HEK293 (cell line): ENCODE data around the gene TSEN2.

Experiments
- CTCF ChIA-PET: fragments of 350-600 bp; formaldehyde crosslinking; extraction: SDS; loops from one replicate; lab custom pipeline; 2021; ENCODE audit warnings: antibody characterized with exemption; lab: Yijun Ruan, JAX
- POLR2A ChIA-PET: fragments of 300-600 bp; formaldehyde crosslinking; extraction: SDS; loops from one replicate; lab custom pipeline; 2020; ENCODE audit warnings: antibody characterized with exemption, inconsistent platforms; lab: Yijun Ruan, JAX
- H3K27ac ChIP-seq: fragments of 200-500 bp; sonication (Bioruptor generic); 2 replicates; pipeline ENCODE4 v1.5.1; 2014; ENCODE audit warnings: low read depth, low read length, control low read depth, inconsistent platforms; ENCODE audit errors: extremely low read depth
- H3K36me3 ChIP-seq, 2 experiments: fragments of 200-500 bp in 1 of 2; sonication (Bioruptor generic) in 1 of 2; 1 replicate in 1 of 2; 2 replicates in 1 of 2; pipeline ENCODE4 v1.5.1; 2014 to 2017; ENCODE audit warnings: inconsistent platforms in 2 of 2, low read length in 2 of 2; ENCODE audit not compliant: control insufficient read depth in 2 of 2, insufficient read depth in 1 of 2
- H3K4me1 ChIP-seq: fragments of 200-500 bp; sonication (Bioruptor generic); 2 replicates; pipeline ENCODE4 v1.5.1; 2014; ENCODE audit warnings: mild to moderate bottlenecking, low read length, inconsistent platforms; ENCODE audit not compliant: control insufficient read depth, insufficient read depth
- H3K4me3 ChIP-seq: 2 replicates; pipeline ENCODE4 v1.5.1; 2011; ENCODE audit warnings: low read depth, mild to moderate bottlenecking, control low read depth, low read length, moderate library complexity
- H3K9me3 ChIP-seq: fragments of 200-500 bp; sonication (Bioruptor generic); 2 replicates; pipeline ENCODE4 v1.5.1; 2014; ENCODE audit warnings: low read depth, low read length, inconsistent platforms; ENCODE audit not compliant: control insufficient read depth, insufficient read depth
- BCL6B ChIP-seq: fragments of 450-650 bp; formaldehyde crosslinking; IDR thresholded peaks from 2 replicates; pipeline ENCODE4 v1.5.1; 2017; ENCODE audit warnings: missing biosample characterization, missing genetic modification characterization
- IKZF3 ChIP-seq: fragments of 450-650 bp; IDR thresholded peaks from 2 replicates; pipeline ENCODE4 v1.5.0; 2018; ENCODE audit warnings: missing biosample characterization, mild to moderate bottlenecking, missing genetic modification characterization, moderate library complexity
- KLF1 ChIP-seq: fragments of 450-650 bp; formaldehyde crosslinking; IDR thresholded peaks from 2 replicates; pipeline ENCODE4 v1.5.1; 2016; ENCODE audit warnings: missing biosample characterization, missing genetic modification characterization
- KLF10 ChIP-seq: fragments of 450-650 bp; IDR thresholded peaks from 2 replicates; pipeline ENCODE4 v1.5.1; 2018; ENCODE audit warnings: missing biosample characterization, mild to moderate bottlenecking, missing genetic modification characterization
- MEIS1 ChIP-seq: sonication (generic); formaldehyde crosslinking; IDR thresholded peaks from 2 replicates; pipeline ENCODE4 v1.8.1; 2022; ENCODE audit warnings: missing genetic modification reagents, mild to moderate bottlenecking, borderline replicate concordance
- PRDM1 ChIP-seq: fragments of 450-650 bp; formaldehyde crosslinking; IDR thresholded peaks from 2 replicates; pipeline ENCODE4; 2016; ENCODE audit warnings: missing biosample characterization, missing genetic modification characterization
- RBAK ChIP-seq: fragments of 450-650 bp; formaldehyde crosslinking; IDR thresholded peaks from 2 replicates; pipeline ENCODE4 v1.5.1; 2016; ENCODE audit warnings: missing biosample characterization, missing genetic modification characterization
- SETDB1 ChIP-seq: IDR thresholded peaks from one replicate; pipeline ENCODE4 v1.6.1; 2017; ENCODE audit warnings: mild to moderate bottlenecking, low read length, moderate library complexity, mixed read lengths; ENCODE audit not compliant: insufficient read length
- SP7 ChIP-seq: fragments of 450-650 bp; formaldehyde crosslinking; IDR thresholded peaks from 2 replicates; pipeline ENCODE4 v1.5.1; 2016; ENCODE audit warnings: missing biosample characterization, missing genetic modification characterization
- TRIM28 ChIP-seq: IDR thresholded peaks from 2 replicates; pipeline ENCODE4 v1.6.1; 2011; ENCODE audit warnings: low read length, control low read depth, borderline replicate concordance
- ZBTB11 ChIP-seq: fragments of 450-650 bp; formaldehyde crosslinking; conservative IDR thresholded peaks from 2 replicates; pipeline ENCODE4 v1.5.1; 2016; ENCODE audit warnings: low read depth, missing biosample characterization, missing genetic modification characterization
- ZNF157 ChIP-seq: fragments of 450-650 bp; formaldehyde crosslinking; IDR thresholded peaks from 2 replicates; pipeline ENCODE4 v1.5.1; 2016; ENCODE audit warnings: missing biosample characterization, missing genetic modification characterization
- ZNF23 ChIP-seq: fragments of 450-650 bp; formaldehyde crosslinking; IDR thresholded peaks from 2 replicates; pipeline ENCODE4 v1.5.1; 2016; ENCODE audit warnings: missing biosample characterization, missing genetic modification characterization, borderline replicate concordance
- ZNF274 ChIP-seq, 2 experiments: fragments of 200-500 bp in 1 of 2; fragments of 450-650 bp in 1 of 2; sonication (Bioruptor generic) in 1 of 2; formaldehyde crosslinking in 1 of 2; IDR thresholded peaks; 2 replicates each; pipeline versions ENCODE4 v1.5.1 to v1.6.1; 2014 to 2016; ENCODE audit warnings: borderline replicate concordance in 1 of 2, inconsistent platforms in 1 of 2, low read length in 1 of 2, missing biosample characterization in 1 of 2, missing genetic modification characterization in 1 of 2
- ZNF324 ChIP-seq: fragments of 450-650 bp; formaldehyde crosslinking; IDR thresholded peaks from 2 replicates; pipeline ENCODE4 v1.5.1; 2016; ENCODE audit warnings: missing biosample characterization, missing genetic modification characterization
- ZNF398 ChIP-seq: fragments of 450-650 bp; formaldehyde crosslinking; IDR thresholded peaks from 2 replicates; pipeline ENCODE4 v1.5.1; 2017; ENCODE audit warnings: missing biosample characterization, missing genetic modification characterization
- ZNF423 ChIP-seq: fragments of 450-650 bp; formaldehyde crosslinking; IDR thresholded peaks from 2 replicates; pipeline ENCODE4 v1.5.1; 2016; ENCODE audit warnings: missing biosample characterization, missing genetic modification characterization
- ZNF473 ChIP-seq: fragments of 450-650 bp; formaldehyde crosslinking; IDR thresholded peaks from 2 replicates; pipeline ENCODE4 v1.5.1; 2017; ENCODE audit warnings: missing biosample characterization, missing genetic modification characterization
- ZNF621 ChIP-seq: fragments of 450-650 bp; formaldehyde crosslinking; IDR thresholded peaks from 2 replicates; pipeline ENCODE4 v1.5.1; 2017; ENCODE audit warnings: missing biosample characterization, missing genetic modification characterization
- ZNF777 ChIP-seq: fragments of 450-650 bp; formaldehyde crosslinking; IDR thresholded peaks from 2 replicates; pipeline ENCODE4 v1.5.1; 2017; ENCODE audit warnings: missing biosample characterization, missing genetic modification characterization, borderline replicate concordance
- TF ChIP-seq, protein P1 (sequence below): sonication (generic); formaldehyde crosslinking; IDR thresholded peaks from 2 replicates; pipeline ENCODE4 v1.8.1; 2022; ENCODE audit warnings: mild to moderate bottlenecking, moderate library complexity, missing genetic modification reagents

TSEN2 gene

DNA sequence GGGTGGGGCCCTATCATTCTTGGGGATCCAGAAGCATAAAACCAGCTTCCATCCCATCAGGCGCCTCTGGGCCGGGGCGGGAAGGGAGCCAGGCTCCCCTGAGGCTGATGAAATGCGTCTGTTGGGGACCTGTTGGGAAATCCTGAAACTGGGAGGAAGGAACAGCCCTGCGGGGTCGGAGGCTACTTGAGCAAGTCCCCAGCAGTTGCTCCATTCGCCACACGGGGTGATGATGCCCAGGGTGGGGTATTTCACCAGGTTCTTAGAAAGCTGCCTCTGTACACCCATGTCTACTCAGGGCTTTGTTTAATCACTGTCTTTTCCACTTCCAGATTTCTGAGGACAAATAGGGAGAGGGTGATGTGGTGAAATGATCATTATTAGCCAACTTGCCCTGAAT lies 25.4 kb upstream of the TSEN2 start:
- Histone ChIP-seq H3K9me3 (no peaks in the 10 kb centered on the region), H3K27ac (no peak overlapping the region), H3K36me3 (no peaks in the 10 kb centered on the region), H3K4me3 (no peak overlapping the region), H3K4me1 (no peaks in the 10 kb centered on the region)
- TF ChIP-seq ZNF777 (tag by site-specific recombination) (no peak), RBAK (tag by site-specific recombination) (no peak), MEIS1 (CRISPR knock-in tag) (no peak), ZNF473 (tag by site-specific recombination) (no peak), KLF1 (no peak), ZNF274 (IDR thresholded peaks at IDR 0.05; ENCODE audit: low read length) (no peak), ZNF274 (tag by site-specific recombination; IDR thresholded peaks at IDR 0.05; ENCODE audit: borderline replicate concordance) (no peak), ZNF621 (no peak), ZNF157 (tag by site-specific recombination) (no peak), ZNF23 (no peak), PRDM1 (tag by site-specific recombination) (no peak), ZNF423 (no peak), IKZF3 (no peak), SETDB1 (no peak), ZNF398 (tag by site-specific recombination) (no peak), SP7 (tag by site-specific recombination) (no peak), KLF10 (tag by site-specific recombination) (no peak), BCL6B (no peak), ZNF324 (no peak)
- TF ChIP-seq, protein P1, sequence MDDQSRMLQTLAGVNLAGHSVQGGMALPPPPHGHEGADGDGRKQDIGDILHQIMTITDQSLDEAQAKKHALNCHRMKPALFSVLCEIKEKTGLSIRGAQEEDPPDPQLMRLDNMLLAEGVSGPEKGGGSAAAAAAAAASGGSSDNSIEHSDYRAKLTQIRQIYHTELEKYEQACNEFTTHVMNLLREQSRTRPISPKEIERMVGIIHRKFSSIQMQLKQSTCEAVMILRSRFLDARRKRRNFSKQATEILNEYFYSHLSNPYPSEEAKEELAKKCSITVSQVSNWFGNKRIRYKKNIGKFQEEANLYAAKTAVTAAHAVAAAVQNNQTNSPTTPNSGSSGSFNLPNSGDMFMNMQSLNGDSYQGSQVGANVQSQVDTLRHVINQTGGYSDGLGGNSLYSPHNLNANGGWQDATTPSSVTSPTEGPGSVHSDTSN: no peak
- CTCF ChIA-PET: interaction anchor here (0.8 kb wide), 1 partner anchor 15 kb away, joined by 3 read pairs; no protein-coding TSS in a partner anchor
- POLR2A ChIA-PET: no interaction called here

- Histone ChIP-seq H3K36me3 (no peaks in the 10 kb centered on the region), H3K4me1 (no peaks in the 10 kb centered on the region), H3K4me3 (no peak overlapping the region), H3K27ac (no peak overlapping the region), H3K9me3 (no peaks in the 10 kb centered on the region)
- ChIA-PET POLR2A (no interaction called here), CTCF (interaction anchor here (0.5 kb wide), 1 partner anchor 124 kb away, joined by 3 read pairs; no protein-coding TSS in a partner anchor)
- no peak for TF ChIP-seq ZBTB11
- TF ChIP-seq TRIM28: no peak
Observed at GRCh38 chr3:12460127-12460526, 24.2 kb upstream of the TSEN2 start.
